Measurements from ENCODE around the gene MARS1.
"Not testable (repeated sequence)": the region's sequence is repeated elsewhere in the genome, so short reads cannot be mapped to it uniquely, and the experiment has no call there.

MARS1 gene

DNA sequence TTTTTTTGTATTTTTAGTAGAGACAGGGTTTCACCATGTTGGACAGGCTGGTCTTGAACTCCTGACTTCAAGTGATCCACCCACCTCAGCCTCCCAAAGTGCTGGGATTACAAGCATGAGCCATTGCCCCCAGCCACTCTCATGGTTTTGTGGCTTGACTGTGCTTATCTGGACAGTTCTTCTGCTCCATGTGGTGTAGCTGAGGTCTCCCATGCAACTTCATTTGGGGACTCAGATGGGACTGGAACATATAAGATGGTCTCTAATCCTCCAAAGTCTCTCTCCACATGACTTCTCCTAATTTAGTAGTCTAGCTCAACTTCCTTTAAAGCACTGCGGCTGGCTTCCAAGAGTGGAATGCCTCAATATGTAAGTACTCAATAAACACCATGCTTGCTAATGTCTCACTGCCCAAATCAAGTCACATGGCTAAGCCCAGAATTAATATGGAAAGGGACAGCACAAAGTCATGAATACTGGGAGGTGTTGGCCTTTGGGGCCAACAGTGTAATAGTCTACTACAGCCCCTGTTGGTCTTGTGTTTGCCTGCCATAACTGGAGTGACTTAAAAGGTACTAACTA, 45.9 kb upstream of the MARS1 start:
- H3K4me2 ChIP-seq: no peak overlapping the region
- TF ChIP-seq, protein P1, sequence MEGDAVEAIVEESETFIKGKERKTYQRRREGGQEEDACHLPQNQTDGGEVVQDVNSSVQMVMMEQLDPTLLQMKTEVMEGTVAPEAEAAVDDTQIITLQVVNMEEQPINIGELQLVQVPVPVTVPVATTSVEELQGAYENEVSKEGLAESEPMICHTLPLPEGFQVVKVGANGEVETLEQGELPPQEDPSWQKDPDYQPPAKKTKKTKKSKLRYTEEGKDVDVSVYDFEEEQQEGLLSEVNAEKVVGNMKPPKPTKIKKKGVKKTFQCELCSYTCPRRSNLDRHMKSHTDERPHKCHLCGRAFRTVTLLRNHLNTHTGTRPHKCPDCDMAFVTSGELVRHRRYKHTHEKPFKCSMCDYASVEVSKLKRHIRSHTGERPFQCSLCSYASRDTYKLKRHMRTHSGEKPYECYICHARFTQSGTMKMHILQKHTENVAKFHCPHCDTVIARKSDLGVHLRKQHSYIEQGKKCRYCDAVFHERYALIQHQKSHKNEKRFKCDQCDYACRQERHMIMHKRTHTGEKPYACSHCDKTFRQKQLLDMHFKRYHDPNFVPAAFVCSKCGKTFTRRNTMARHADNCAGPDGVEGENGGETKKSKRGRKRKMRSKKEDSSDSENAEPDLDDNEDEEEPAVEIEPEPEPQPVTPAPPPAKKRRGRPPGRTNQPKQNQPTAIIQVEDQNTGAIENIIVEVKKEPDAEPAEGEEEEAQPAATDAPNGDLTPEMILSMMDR (conservative IDR thresholded peaks at IDR 0.05; ENCODE audit: low read depth, low read length): no peak

DNA sequence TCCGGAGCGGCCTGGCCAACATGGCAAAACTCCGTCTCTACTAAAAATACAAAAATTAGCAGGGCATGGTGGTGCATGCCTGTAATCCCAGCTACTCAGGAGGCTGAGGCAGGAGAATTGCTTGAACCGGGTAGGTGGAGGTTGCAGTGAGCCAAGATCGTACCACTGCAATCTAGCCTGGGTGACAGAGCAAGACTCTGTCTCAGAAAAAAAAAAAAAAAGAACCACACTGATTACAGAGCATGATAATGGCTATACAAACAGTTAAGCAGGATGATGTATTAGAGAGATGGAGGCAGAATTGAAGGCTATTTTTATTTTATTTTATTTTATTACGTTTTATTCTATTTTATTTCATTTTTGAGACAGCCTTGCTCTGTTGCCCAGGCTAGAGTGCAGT, 43.5 kb upstream of the MARS1 start:
- not testable (repeated sequence) for H3K36me3 ChIP-seq (ENCODE audit: insufficient read depth); H3K4me2 ChIP-seq; H2AFZ ChIP-seq (ENCODE audit: low read depth); H3K4me1 ChIP-seq (ENCODE audit: low read depth, poor library complexity, severe bottlenecking); H3K9ac ChIP-seq; H3K79me2 ChIP-seq (ENCODE audit: insufficient read depth, low read depth); H3K4me3 ChIP-seq (IDR thresholded peaks at IDR 0.05; ENCODE audit: insufficient read depth, low read depth, low read length); H3K27me3 ChIP-seq (ENCODE audit: insufficient read depth, low read depth); H4K20me1 ChIP-seq (ENCODE audit: insufficient read depth); H3K27ac ChIP-seq

More for the DNA sequence above, 45.9 kb upstream of the MARS1 start:
- Histone ChIP-seq H2AFZ (ENCODE audit: low read depth) (no peak overlapping the region), H3K27me3 (ENCODE audit: insufficient read depth, low read depth) (no peaks in the 10 kb centered on the region), H4K20me1 (ENCODE audit: insufficient read depth) (no peaks in the 10 kb centered on the region), H3K79me2 (ENCODE audit: insufficient read depth, low read depth) (no peaks in the 10 kb centered on the region), H3K4me1 (ENCODE audit: low read depth, poor library complexity, severe bottlenecking) (no peaks in the 10 kb centered on the region), H3K36me3 (ENCODE audit: insufficient read depth) (no peaks in the 10 kb centered on the region), H3K9ac (no peak overlapping the region), H3K4me3 (IDR thresholded peaks at IDR 0.05; ENCODE audit: insufficient read depth, low read depth, low read length) (no peak overlapping the region), H3K27ac (no peak overlapping the region)

DNA sequence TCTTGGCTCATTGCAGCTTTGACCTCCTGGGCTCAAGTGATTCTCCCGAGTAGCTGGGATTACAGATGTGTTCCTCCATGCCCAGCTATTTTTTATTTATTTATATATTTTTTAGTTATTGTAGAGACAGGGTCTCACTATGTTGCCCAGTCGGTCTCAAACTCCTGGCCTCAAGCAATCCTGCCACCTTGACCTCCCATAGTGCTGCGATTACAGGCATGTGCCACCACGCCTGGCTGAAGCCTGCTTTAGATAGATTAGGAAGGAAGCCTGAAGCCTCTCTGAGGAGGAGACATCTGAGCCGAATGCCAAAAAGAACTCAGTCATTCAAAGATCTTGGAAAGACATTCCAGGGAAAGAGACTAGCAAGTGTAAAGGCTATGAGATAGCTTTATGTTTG, 43.1 kb upstream of the MARS1 start:
- Histone ChIP-seq H3K4me2 (no peak overlapping the region), H3K4me3 (IDR thresholded peaks at IDR 0.05; ENCODE audit: insufficient read depth, low read depth, low read length) (no peak overlapping the region), H3K4me1 (ENCODE audit: low read depth, poor library complexity, severe bottlenecking) (no peaks in the 10 kb centered on the region), H4K20me1 (ENCODE audit: insufficient read depth) (no peaks in the 10 kb centered on the region), H3K9ac (no peak overlapping the region), H3K36me3 (ENCODE audit: insufficient read depth) (no peaks in the 10 kb centered on the region), H3K79me2 (ENCODE audit: insufficient read depth, low read depth) (no peaks in the 10 kb centered on the region), H3K27ac (no peak overlapping the region), H3K27me3 (ENCODE audit: insufficient read depth, low read depth) (no peaks in the 10 kb centered on the region), H2AFZ (ENCODE audit: low read depth) (no peak overlapping the region)
- TF ChIP-seq, protein P1 (conservative IDR thresholded peaks at IDR 0.05; ENCODE audit: low read depth, low read length): no peak

DNA sequence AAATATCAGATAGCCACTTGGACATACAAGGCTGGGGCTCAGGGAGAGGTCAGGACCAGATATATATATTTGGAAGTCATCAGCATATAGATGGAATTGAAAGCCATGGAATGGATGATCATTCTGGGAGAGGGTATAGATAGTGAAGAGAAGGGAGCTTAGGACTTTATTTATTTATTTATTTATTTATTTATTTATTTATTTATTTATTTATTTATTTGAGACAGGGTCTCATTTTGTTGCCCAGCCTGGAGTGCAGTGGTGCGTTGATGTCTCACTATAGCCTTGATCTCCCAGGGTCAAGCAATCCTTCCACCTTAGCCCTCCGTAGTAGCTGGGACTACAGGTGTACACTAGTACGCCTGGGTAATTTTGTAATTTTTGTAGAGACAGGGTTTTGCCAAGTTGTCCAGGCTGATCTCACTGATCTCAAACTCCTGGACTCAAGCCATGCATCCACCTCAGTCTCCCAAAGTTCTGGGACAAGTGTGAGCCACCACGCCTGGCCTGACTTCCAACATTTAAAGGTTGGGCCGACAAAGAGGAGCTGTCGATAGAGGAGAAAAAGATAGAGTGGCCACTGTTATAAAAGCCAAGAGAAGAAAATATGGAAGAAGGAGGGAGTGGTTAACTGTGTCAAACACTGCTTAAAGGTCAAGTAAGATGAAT, 41.4 kb upstream of the MARS1 start:
- Histone ChIP-seq H2AFZ (ENCODE audit: low read depth) (no peak overlapping the region), H3K36me3 (ENCODE audit: insufficient read depth) (no peaks in the 10 kb centered on the region), H3K27ac (no peak overlapping the region), H3K4me3 (IDR thresholded peaks at IDR 0.05; ENCODE audit: insufficient read depth, low read depth, low read length) (no peak overlapping the region), H3K79me2 (ENCODE audit: insufficient read depth, low read depth) (no peaks in the 10 kb centered on the region), H3K4me2 (no peak overlapping the region), H3K4me1 (ENCODE audit: low read depth, poor library complexity, severe bottlenecking) (no peaks in the 10 kb centered on the region), H4K20me1 (ENCODE audit: insufficient read depth) (no peaks in the 10 kb centered on the region), H3K27me3 (ENCODE audit: insufficient read depth, low read depth) (no peaks in the 10 kb centered on the region), H3K9ac (no peak overlapping the region)
- TF ChIP-seq, protein P1 (conservative IDR thresholded peaks at IDR 0.05; ENCODE audit: low read depth, low read length): no peak

DNA sequence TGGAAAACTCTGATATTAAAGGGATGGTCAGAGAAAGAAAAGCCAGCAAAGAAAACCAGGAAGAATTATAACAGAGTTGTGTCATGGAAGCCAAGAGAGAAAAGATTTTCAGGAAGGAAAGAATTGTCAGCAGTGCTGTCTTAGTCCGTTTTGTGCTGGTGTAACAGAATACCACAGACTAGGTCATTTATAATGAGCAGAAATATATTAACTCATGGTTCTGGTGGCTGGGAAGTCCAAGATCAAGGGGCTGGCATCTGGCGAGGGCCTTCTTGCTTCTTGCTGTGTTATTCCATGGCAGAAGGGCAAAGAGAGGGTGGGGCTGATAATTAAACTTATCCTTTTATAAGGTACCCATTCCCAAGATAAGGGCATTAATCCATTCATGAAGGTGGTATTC, 39.2 kb upstream of the MARS1 start:
- TF ChIP-seq, protein P1 (conservative IDR thresholded peaks at IDR 0.05; ENCODE audit: low read depth, low read length): no peak
- no peaks in the 10 kb centered on the region for H3K36me3 ChIP-seq (ENCODE audit: insufficient read depth)

More for the DNA sequence above, 39.2 kb upstream of the MARS1 start:
- Histone ChIP-seq H3K4me3 (IDR thresholded peaks at IDR 0.05; ENCODE audit: insufficient read depth, low read depth, low read length) (no peak overlapping the region), H3K79me2 (ENCODE audit: insufficient read depth, low read depth) (no peaks in the 10 kb centered on the region), H3K27ac (no peak overlapping the region), H3K4me1 (ENCODE audit: low read depth, poor library complexity, severe bottlenecking) (peaks cover 16% of the 10 kb centered on the region), H3K4me2 (no peak overlapping the region), H3K27me3 (ENCODE audit: insufficient read depth, low read depth) (no peaks in the 10 kb centered on the region), H2AFZ (ENCODE audit: low read depth) (no peak overlapping the region), H4K20me1 (ENCODE audit: insufficient read depth) (no peaks in the 10 kb centered on the region), H3K9ac (no peak overlapping the region)
